Endothelial cell (in vitro differentiated cells): ENCODE results near the gene HAUS3. TPM values are rescaled to one million over a fixed set of nuclear protein-coding genes. Genes with fewer than 3 reads are reported as not detected.

ENCODE experiments used
- DNase-seq: peaks from one replicate; pipeline ENCODE4 v3.0.0; 2021; ENCODE audit warnings: low spot score
- H3K27ac Mint-ChIP-seq: one replicate; pipeline ENCODE4 v1.8.0; 2021; ENCODE audit warnings: mixed read lengths, inconsistent platforms; ENCODE audit not compliant: unreplicated experiment
- H3K27me3 Mint-ChIP-seq: one replicate; pipeline ENCODE4 v1.8.0; 2021; ENCODE audit warnings: mild to moderate bottlenecking, moderate library complexity, mixed read lengths, inconsistent platforms; ENCODE audit not compliant: unreplicated experiment
- H3K36me3 Mint-ChIP-seq: one replicate; pipeline ENCODE4 v1.8.0; 2021; ENCODE audit warnings: mild to moderate bottlenecking, low read depth, mixed read lengths, inconsistent platforms; ENCODE audit not compliant: unreplicated experiment
- H3K4me1 Mint-ChIP-seq: one replicate; pipeline ENCODE4 v1.8.0; 2021; ENCODE audit warnings: mild to moderate bottlenecking, mixed read lengths, inconsistent platforms; ENCODE audit not compliant: unreplicated experiment
- H3K4me3 Mint-ChIP-seq: one replicate; pipeline ENCODE4 v1.8.0; 2021; ENCODE audit warnings: mild to moderate bottlenecking, mixed read lengths, inconsistent platforms; ENCODE audit not compliant: unreplicated experiment
- H3K9me3 Mint-ChIP-seq: one replicate; pipeline ENCODE4 v1.8.0; 2021; ENCODE audit warnings: mixed read lengths, inconsistent platforms; ENCODE audit not compliant: unreplicated experiment
- CTCF ChIP-seq: fragments of 200-600 bp; sonication (generic); IDR thresholded peaks from one replicate; pipeline ENCODE4 v1.5.0; 2021; ENCODE audit warnings: antibody characterized with exemption; ENCODE audit not compliant: unreplicated experiment
- total RNA-seq: library from RNA; stranded (reverse); fragmentation: NEBNext Ultra II Directional; extraction: Animal tissue kit (Norgen Biotek cat#: 25700); gene quantifications from one replicate; pipeline ENCODE4 v1.2.1, GENCODE V29; 2021; ENCODE audit not compliant: unreplicated experiment

HAUS3 gene
- total RNA-seq, 1 donor from 2014 or later: 16.2 TPM

DNA sequence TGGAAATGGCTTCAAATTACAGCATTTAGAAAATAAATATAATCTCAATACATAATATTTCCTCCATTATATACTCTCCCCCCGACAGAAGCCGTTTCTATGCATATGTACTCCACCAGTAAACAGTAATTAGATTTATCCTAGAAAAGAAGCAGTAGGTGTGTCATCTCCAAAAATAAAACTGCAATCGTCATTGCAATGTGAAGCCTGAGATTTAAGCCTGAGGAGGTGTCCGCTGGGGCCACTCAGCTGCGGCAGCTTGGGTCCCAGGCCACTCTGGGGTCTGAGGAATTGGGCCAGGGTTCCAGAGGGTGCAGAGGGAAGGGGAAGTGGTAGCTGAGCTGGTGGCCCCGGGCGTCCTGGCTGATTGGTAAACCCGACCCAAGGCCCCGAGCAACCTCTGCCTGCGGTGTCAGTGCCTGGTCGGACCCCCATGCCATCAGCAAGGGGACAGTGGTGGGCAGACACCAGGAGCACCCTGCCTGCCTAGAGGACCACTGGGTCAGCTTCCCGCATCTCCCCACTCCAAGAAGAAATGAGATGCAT lies 27.8 kb upstream of the HAUS3 start:
- H3K27ac Mint-ChIP-seq: peak overlapping the region; percentile 52
- peaks cover 14% of the 10 kb centered on the region for H3K27me3 Mint-ChIP-seq
- H3K36me3 Mint-ChIP-seq: peaks cover 4% of the 10 kb centered on the region
- H3K9me3 Mint-ChIP-seq: no peaks in the 10 kb centered on the region
- H3K4me1 Mint-ChIP-seq: no peaks in the 10 kb centered on the region
- no peak overlapping the region for H3K4me3 Mint-ChIP-seq
- no peak for DNase-seq
- no peak for TF ChIP-seq CTCF

GRCh38 chr4:2269206-2269531 lies 27.2 kb upstream of the HAUS3 start:
- Mint-ChIP-seq H3K27ac (no peak overlapping the region), H3K4me1 (no peaks in the 10 kb centered on the region), H3K27me3 (peaks cover 10% of the 10 kb centered on the region), H3K4me3 (no peak overlapping the region), H3K9me3 (no peaks in the 10 kb centered on the region), H3K36me3 (peaks cover 4% of the 10 kb centered on the region)
- DNase-seq: no peak
- no peak for TF ChIP-seq CTCF

DNA sequence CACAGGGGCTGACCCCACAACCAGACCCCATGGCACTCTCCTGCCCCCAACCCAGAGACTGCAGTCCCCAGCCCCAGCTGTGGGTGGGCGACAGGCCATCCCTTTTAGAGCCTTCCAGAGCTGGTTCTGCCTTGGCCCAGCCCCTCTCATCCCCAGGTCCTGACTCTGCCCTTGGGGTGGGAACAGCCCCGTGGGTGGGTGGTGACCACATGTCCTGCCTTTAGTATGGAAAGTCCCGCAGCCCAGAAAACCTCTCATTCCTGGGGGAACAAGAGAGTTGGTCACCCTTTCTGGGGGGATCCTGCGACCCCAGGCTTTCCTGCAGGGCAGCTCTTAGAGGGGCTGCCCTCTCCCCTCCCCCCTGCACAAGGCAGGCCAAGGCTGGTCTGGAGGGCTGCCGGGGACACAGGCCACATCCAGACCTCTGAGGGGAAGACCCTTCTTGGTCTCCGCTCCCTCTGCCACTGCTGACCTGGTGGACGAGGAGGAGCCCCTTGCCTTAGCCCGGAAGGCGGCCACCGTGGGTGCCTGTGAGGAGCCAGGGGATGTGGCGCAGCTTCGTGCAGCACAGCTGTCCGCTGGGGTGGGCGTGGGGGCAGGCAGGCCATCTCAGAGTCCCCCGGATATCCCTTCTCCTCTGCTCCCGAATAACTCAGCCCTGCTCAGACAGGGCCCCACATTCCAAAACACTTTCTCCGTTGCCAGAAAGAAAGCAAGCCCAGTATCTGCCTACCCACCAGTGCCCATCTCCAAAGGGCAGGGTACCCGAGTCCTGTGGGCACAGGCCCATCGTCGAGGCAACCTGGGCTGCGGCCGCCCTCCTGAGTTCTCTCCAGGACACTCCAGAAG lies 26.7 kb upstream of the HAUS3 start:
- peaks cover 14% of the 10 kb centered on the region for H3K27me3 Mint-ChIP-seq
- TF ChIP-seq CTCF: no peak
- no peaks in the 10 kb centered on the region for H3K4me1 Mint-ChIP-seq
- DNase-seq: no peak
- H3K9me3 Mint-ChIP-seq: no peaks in the 10 kb centered on the region
- peaks cover 4% of the 10 kb centered on the region for H3K36me3 Mint-ChIP-seq
- H3K27ac Mint-ChIP-seq: no peak overlapping the region
- no peak overlapping the region for H3K4me3 Mint-ChIP-seq

- Mint-ChIP-seq H3K27me3 (peaks cover 15% of the 10 kb centered on the region), H3K4me3 (no peak overlapping the region)
These were observed 25.9 kb upstream of the HAUS3 start for GRCh38 chr4:2267841-2268240.

More at GRCh38 chr4:2267841-2268240, 25.9 kb upstream of the HAUS3 start:
- H3K9me3 Mint-ChIP-seq: no peaks in the 10 kb centered on the region
- no peak for DNase-seq
- no peak for TF ChIP-seq CTCF
- H3K36me3 Mint-ChIP-seq: peaks cover 4% of the 10 kb centered on the region
- no peaks in the 10 kb centered on the region for H3K4me1 Mint-ChIP-seq
- H3K27ac Mint-ChIP-seq: no peak overlapping the region
